Colonic mucosa (tissue), 4 donors: ENCODE measurements around the gene B4GALT1. TPM values are rescaled to one million over a fixed set of nuclear protein-coding genes. Genes with fewer than 3 reads are reported as not detected.

ENCODE experiments used
- DNase-seq: peaks from one replicate; pipeline ENCODE4 v3.0.0-alpha.2; 2020
- H3K27ac ChIP-seq: fragments of 200-600 bp; one replicate; pipeline ENCODE4 v1.8.0; 2021
- H3K27me3 ChIP-seq: fragments of 200-600 bp; one replicate; pipeline ENCODE4 v1.8.0; 2021
- H3K36me3 ChIP-seq: fragments of 200-600 bp; one replicate; pipeline ENCODE4 v1.8.0; 2021
- H3K4me1 ChIP-seq: fragments of 200-600 bp; one replicate; pipeline ENCODE4 v1.8.0; 2021; ENCODE audit warnings: mild to moderate bottlenecking
- H3K4me3 ChIP-seq: fragments of 200-600 bp; one replicate; pipeline ENCODE4 v1.8.0; 2021
- H3K9ac ChIP-seq, 2 donors: one replicate each; pipeline ENCODE4 v1.7.0; 2013; ENCODE audit warnings: control low read depth in 2 of 2, low read depth in 2 of 2, low read length in 2 of 2
- H3K9me3 ChIP-seq: fragments of 200-600 bp; one replicate; pipeline ENCODE4 v1.8.0; 2021
- CTCF ChIP-seq: fragments of 200-600 bp; IDR thresholded peaks from one replicate; pipeline ENCODE4 v1.8.0; 2022; ENCODE audit warnings: antibody characterized with exemption, mild to moderate bottlenecking
- intact Hi-C: fragments of 100-400 bp; cut with DNase I; formaldehyde crosslinking; loops from one replicate; pipeline ENCODE4 v1.14.1; 2022
- total RNA-seq, 2 donors: library from RNA; stranded (reverse); fragmentation: NEBNext Ultra II Directional in 1 of 2; extraction: Animal tissue kit (Norgen Biotek cat#: 25700) in 1 of 2; gene quantifications; one replicate each; pipeline ENCODE4 v1.2.1, GENCODE V29; 2021
- donor health status: healthy.
- donor health status: DM: no; HTN: no; CAD: no.
- donor health status: DM: no; HTN: no; CAD: no.

The B4GALT1 gene
- total RNA-seq, 2 donors from 2014 or later, result 76.9 to 78.7 TPM

DNA sequence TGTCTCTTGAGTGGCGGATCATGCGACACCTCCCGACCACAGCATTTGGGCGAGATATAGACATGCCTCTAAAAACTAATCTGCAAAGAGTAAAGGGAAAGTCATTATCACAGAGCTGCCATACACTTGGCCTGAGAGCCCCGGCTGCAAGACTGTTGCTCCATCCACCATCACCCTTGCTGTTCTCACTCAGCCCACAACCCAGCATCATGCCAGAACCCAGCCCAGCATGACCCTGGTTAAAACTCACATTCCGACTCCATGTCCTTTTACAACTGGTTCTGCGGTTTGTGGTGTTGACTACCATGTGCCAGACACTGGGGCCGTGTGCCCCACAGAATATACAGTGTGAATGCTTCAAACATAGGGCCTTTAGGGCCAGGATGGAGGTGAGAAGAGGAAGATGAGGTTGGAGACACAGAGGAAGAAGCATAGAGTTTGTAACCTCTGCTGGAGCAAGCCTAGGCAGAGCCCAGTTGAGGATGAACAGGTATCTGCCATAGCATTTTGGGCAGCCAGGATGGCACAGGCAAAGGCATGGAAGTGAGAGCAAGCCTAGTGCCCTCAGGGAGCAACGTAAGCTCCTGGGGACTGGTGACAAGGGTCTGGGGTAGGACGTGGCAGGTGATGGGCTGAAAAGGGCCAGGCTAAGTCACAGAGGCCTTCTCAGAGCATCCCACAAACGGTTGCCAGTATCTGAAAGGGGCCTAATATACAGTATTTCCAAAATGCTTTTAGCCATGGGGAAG, 53.2 kb downstream of the B4GALT1 start:
- Histone ChIP-seq H3K36me3 (peaks cover 6% of the 10 kb centered on the region), H3K9ac (no peak overlapping the region), H3K9me3 (no peaks in the 10 kb centered on the region), H3K4me3 (no peak overlapping the region), H3K27me3 (no peaks in the 10 kb centered on the region), H3K4me1 (no peaks in the 10 kb centered on the region), H3K27ac (no peak overlapping the region)
- intact Hi-C loops, result no loop called here
- DNase-seq, result no peak
- TF ChIP-seq CTCF, result no peak

DNA sequence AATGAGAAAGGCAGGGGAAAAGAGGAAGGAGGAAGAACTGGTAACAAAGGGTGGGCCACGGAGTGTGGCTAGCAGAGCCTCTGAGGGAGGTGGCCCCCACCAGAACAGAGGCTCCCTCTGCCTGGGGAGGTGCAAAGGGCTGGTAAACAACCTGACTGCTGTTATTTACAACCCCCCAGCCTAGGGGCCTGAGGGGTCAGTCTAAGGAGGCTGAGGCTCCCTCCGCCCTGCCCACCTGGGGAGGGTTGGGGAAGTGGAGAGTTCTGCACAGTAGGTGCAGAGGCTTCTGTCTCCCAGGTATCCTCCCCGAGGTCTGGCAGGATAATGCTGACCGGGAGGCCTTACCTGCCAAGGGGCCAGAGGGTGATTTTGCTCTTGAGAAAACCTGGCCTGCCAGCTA, 55.0 kb downstream of the B4GALT1 start:
- H3K4me1 ChIP-seq, result no peaks in the 10 kb centered on the region
- intact Hi-C loops, result no loop called here
- H3K27ac ChIP-seq, result no peak overlapping the region
- H3K36me3 ChIP-seq, result peaks cover 6% of the 10 kb centered on the region
- no peaks in the 10 kb centered on the region for H3K27me3 ChIP-seq
- H3K4me3 ChIP-seq, result no peak overlapping the region
- DNase-seq, result no peak
- TF ChIP-seq CTCF, result no peak
- no peak overlapping the region for H3K9ac ChIP-seq
- no peaks in the 10 kb centered on the region for H3K9me3 ChIP-seq

- Histone ChIP-seq H3K9ac (no peak overlapping the region), H3K4me3 (no peak overlapping the region), H3K9me3 (no peaks in the 10 kb centered on the region), H3K27ac (no peak overlapping the region), H3K27me3 (no peaks in the 10 kb centered on the region), H3K4me1 (no peaks in the 10 kb centered on the region), H3K36me3 (peaks cover 6% of the 10 kb centered on the region)
- DNase-seq, result no peak
- intact Hi-C loops, result no loop called here
- TF ChIP-seq CTCF, result no peak
These were observed 55.5 kb downstream of the B4GALT1 start for GRCh38 chr9:33111631-33112030.

- Histone ChIP-seq H3K36me3 (peaks cover 6% of the 10 kb centered on the region), H3K9me3 (no peaks in the 10 kb centered on the region), H3K4me3 (no peak overlapping the region), H3K27me3 (no peaks in the 10 kb centered on the region), H3K4me1 (no peaks in the 10 kb centered on the region), H3K9ac (no peak overlapping the region), H3K27ac (no peak overlapping the region)
- intact Hi-C loops, result no loop called here
- no peak for DNase-seq
- TF ChIP-seq CTCF, result no peak
These were observed 56.5 kb downstream of the B4GALT1 start for GRCh38 chr9:33110686-33111085.

GRCh38 chr9:33109850-33110595, 57.1 kb downstream of the B4GALT1 start:
- intact Hi-C loops, result no loop called here
- no peak overlapping the region for H3K27ac ChIP-seq
- H3K9ac ChIP-seq, result no peak overlapping the region
- TF ChIP-seq CTCF, result no peak
- H3K4me1 ChIP-seq, result no peaks in the 10 kb centered on the region
- H3K36me3 ChIP-seq, result peaks cover 6% of the 10 kb centered on the region
- no peaks in the 10 kb centered on the region for H3K9me3 ChIP-seq
- no peaks in the 10 kb centered on the region for H3K27me3 ChIP-seq
- H3K4me3 ChIP-seq, result no peak overlapping the region
- DNase-seq, result no peak
